Measurements from ENCODE around the gene FCRLA.
A peak's percentile ranks its signal among the peaks of the same experiment; 100 is the strongest.

The FCRLA gene

GRCh38 chr1:161733526-161733925, 26.5 kb downstream of the FCRLA start:
- DNase-seq (ENCODE audit: low read depth), result no peak

GRCh38 chr1:161735837-161736236, 28.8 kb downstream of the FCRLA start:
- DNase-seq (ENCODE audit: low read depth), result no peak

DNA sequence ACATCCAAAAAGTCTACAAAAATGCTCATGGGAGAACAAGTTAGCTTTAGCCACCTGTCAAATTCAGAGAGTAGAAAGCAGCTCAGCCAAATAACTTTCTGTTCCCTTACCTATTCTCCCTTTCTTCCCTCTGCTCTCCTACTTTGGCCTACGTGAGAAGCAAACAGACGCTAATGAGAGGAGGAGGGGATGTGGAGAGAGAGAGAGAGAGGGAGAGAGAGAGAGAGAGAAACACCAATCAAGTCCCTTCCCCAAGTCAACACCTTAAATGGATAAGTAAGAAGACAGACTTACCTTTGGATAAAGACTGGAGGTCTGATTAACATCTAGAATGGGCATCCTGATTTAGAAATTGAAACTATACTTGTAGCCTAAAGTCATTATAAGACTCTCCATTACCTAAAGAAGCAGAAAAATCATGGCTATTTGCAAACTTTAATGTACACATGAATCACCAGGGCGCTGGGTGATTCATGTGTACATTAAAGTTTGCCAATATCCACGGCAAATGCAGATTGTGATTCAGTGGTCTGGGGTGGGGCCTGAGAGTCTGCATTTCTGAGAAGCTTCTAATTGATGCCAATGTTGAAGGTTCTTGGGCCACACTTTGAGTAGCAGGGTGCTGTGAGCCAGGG, 29.4 kb downstream of the FCRLA start:
- DNase-seq (ENCODE audit: low read depth), result no peak

DNA sequence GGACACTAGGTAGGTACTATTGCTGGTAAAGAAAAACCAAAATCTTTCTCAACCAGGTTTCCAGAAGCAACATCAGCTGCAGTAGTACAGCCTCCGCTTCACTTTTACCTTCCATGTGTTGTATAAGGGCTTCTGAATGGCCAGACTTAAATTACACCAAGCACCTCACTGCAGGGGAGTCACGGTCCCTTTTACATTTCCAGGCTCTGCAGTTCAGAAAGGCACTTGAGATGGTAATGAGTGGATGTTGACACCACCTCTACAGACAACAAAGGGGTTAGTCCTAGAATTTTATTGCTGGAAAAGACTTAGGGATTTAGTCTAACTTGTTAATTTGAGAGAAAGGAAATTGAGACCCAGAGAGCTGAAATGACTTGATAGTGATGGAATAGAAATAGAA, 30.6 kb downstream of the FCRLA start:
- no peak for DNase-seq (ENCODE audit: low read depth)

GRCh38 chr1:161738627-161739287, 31.7 kb downstream of the FCRLA start:
- DNase-seq (ENCODE audit: low read depth), result peak; percentile 47

GRCh38 chr1:161739865-161740566, 33.0 kb downstream of the FCRLA start:
- no peak for DNase-seq (ENCODE audit: low read depth)

DNA sequence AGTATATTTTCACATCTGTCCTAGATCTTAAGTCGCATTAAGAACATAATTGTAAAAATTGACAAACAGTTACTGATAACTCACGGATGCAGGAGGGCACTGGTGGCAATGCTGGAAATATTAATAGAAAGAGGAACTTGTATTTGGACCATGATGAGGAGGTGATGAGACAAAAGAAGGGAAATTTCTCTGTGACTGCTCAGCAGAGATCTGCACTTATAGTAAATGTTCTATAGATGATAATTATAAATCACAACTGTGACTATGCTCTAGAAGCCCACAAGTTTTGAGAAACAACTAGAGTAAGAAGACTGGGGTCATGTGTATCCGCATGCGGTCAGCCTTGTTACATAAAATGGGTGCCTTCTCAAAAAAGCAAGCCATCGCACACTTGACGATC, 33.9 kb downstream of the FCRLA start:
- no peak for DNase-seq (ENCODE audit: low read depth)

DNA sequence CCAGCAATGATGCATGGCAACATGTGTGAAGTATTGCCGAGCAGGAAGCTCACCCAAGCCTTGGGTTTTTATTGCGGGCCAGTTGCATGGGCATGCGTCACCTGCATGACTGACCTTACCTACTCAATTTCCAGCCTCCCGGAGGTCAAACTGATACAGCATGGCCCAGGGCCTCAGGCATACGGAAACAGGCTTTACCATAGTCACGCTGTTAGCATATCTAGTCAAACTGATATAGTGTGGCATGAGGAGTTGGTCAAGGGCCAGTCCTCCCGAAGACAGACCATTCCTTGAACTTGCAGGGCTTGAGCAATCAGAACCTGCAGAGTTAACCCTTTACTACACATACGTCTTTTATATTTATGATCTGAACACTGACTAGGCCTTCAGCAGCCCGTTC, 36.2 kb downstream of the FCRLA start:
- no peak for DNase-seq (ENCODE audit: low read depth)

GRCh38 chr1:161747801-161748200, 40.8 kb downstream of the FCRLA start:
- no peak for DNase-seq (ENCODE audit: low read depth)

DNA sequence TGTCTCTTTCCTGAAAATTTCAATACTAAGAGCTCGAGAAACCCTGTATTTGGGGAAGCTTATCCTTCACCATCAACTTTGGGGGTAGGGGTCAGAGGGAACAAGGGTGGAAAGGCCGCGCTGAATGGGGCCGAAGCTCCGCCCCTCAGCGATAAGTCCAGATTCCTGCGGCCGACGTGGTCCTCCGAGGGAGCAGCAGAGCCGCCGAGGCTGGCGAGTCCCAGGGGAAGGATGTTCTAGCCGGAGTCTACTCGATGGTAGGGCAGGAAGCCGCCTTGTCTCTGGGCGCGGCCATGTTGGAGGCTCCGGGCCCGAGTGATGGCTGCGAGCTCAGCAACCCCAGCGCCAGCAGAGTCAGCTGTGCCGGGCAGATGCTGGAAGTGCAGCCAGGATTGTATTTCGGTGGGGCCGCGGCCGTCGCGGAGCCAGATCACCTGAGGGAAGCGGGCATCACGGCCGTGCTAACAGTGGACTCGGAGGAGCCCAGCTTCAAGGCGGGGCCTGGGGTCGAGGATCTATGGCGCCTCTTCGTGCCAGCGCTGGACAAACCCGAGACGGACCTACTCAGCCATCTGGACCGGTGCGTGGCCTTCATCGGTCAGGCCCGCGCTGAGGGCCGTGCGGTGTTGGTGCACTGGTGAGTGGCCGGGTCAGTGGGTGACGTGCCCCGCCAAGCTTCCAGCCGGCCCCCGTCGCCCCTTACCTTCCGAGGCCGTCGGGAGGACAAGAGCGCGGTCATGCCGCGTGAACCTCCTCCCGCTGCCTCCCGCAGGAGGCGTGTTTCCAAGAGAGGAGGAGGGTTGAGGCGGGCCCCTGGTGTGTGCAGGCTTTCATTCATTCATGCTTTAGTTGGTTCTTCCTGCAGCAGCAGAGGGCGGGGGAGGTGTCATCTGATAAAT, 42.7 kb downstream of the FCRLA start, which contains the start of gene DUSP12:
TSS of gene DUSP12 (plus strand) at position 278 of the 899 bp plus-strand sequence. CDS start at position 294, 16 bp downstream.
- peak; percentile 77 for DNase-seq (ENCODE audit: low read depth)

GRCh38 chr1:161763522-161764098, 56.6 kb downstream of the FCRLA start:
- DNase-seq (ENCODE audit: low read depth), result peak; percentile 22

All from activated gamma-delta T cell treated with anti-CD3 and anti-CD28 coated beads, Interleukin-2, amount 50 U/mL, for 16 hours (primary cell).